ENCODE results near the gene ACHE. TPM values are rescaled to one million over a fixed set of nuclear protein-coding genes. Genes with fewer than 3 reads are reported as not detected.

ACHE gene
- 0.90 TPM in 1 of 2 replicates, not detected in the other for total RNA-seq (ENCODE audit: low replicate concordance)

GRCh38 chr7:100895701-100895955 lies at the start of gene ACHE:
Gene ACHE, minus strand, starts transcription at chr7:100895888. Its CDS starts 1,656 bp downstream, at chr7:100894232.
- no peaks in the 10 kb centered on the region for H3K36me3 Mint-ChIP-seq
- TF ChIP-seq EZH2phosphoT487 (IDR thresholded peaks at IDR 0.05): peak; percentile 11
- peak; percentile 81 for TF ChIP-seq EZH2 (IDR thresholded peaks at IDR 0.05)
- no peak for TF ChIP-seq CTCF (IDR thresholded peaks at IDR 0.05)
- H3K4me1 Mint-ChIP-seq: peaks cover 23% of the 10 kb centered on the region
- no peak within 1 kb of the TSS for H3K27ac Mint-ChIP-seq
- no peaks in the 10 kb centered on the region for H3K9me3 Mint-ChIP-seq
- Histone ChIP-seq H3K36me3 (no peaks in the 10 kb centered on the region), H3K27me3 (peaks cover 34% of the 10 kb centered on the region), H3K9ac (no peak within 1 kb of the TSS), H3F3A (ENCODE audit: low read depth) (peaks cover 14% of the 10 kb centered on the region), H3K4me2 (peak within 1 kb of the TSS; percentile 86), H3K9me3 (ENCODE audit: low read depth) (no peaks in the 10 kb centered on the region), H3K79me2 (ENCODE audit: low read depth) (no peaks in the 10 kb centered on the region), H3K4me1 (peaks cover 8% of the 10 kb centered on the region), H2AFZ (replicated peaks) (no peak within 1 kb of the TSS), H4K20me1 (ENCODE audit: low read depth) (peaks cover 5% of the 10 kb centered on the region), H3K4me3 (peak within 1 kb of the TSS; percentile 51), H3K27ac (no peak within 1 kb of the TSS)
- no peak for DNase-seq (ENCODE audit: low spot score)
- H3K4me3 Mint-ChIP-seq: peak within 1 kb of the TSS; percentile 86
- H3K27me3 Mint-ChIP-seq (ENCODE audit: insufficient read depth, low read depth): peaks cover 27% of the 10 kb centered on the region

GRCh38 chr7:100944138-100944537 lies 48.5 kb upstream of the ACHE start:
- DNase-seq (ENCODE audit: low spot score): no peak
- H3K4me1 ChIP-seq: peaks cover 8% of the 10 kb centered on the region
- peaks cover 4% of the 10 kb centered on the region for H3K27me3 ChIP-seq
- no peak overlapping the region for H2AFZ ChIP-seq (replicated peaks)
- H3K9me3 Mint-ChIP-seq: peaks cover 13% of the 10 kb centered on the region
- H3K4me3 ChIP-seq: no peak overlapping the region
- H3K4me1 Mint-ChIP-seq: peaks cover 5% of the 10 kb centered on the region
- no peak overlapping the region for H3K4me3 Mint-ChIP-seq
- no peak overlapping the region for H3K9ac ChIP-seq
- no peak overlapping the region for H3K4me2 ChIP-seq
- TF ChIP-seq CTCF (IDR thresholded peaks at IDR 0.05) (no peak), EZH2phosphoT487 (IDR thresholded peaks at IDR 0.05) (no peak), EZH2 (IDR thresholded peaks at IDR 0.05) (no peak)
- no peaks in the 10 kb centered on the region for H3K9me3 ChIP-seq (ENCODE audit: low read depth)
- no peak overlapping the region for H3K27ac ChIP-seq
- H3K27ac Mint-ChIP-seq: peak overlapping the region; percentile 44
- H3K36me3 Mint-ChIP-seq: no peaks in the 10 kb centered on the region
- H3K27me3 Mint-ChIP-seq (ENCODE audit: insufficient read depth, low read depth): peaks cover 10% of the 10 kb centered on the region
- H4K20me1 ChIP-seq (ENCODE audit: low read depth): no peaks in the 10 kb centered on the region
- no peaks in the 10 kb centered on the region for H3K79me2 ChIP-seq (ENCODE audit: low read depth)
- peaks cover under 1% of the 10 kb centered on the region for H3F3A ChIP-seq (ENCODE audit: low read depth)
- no peaks in the 10 kb centered on the region for H3K36me3 ChIP-seq

GRCh38 chr7:100943693-100944092 lies 48.0 kb upstream of the ACHE start:
- TF ChIP-seq EZH2phosphoT487 (IDR thresholded peaks at IDR 0.05) (no peak), CTCF (IDR thresholded peaks at IDR 0.05) (no peak), EZH2 (IDR thresholded peaks at IDR 0.05) (no peak)
- H3K27ac Mint-ChIP-seq: peak overlapping the region; percentile 44
- H3K9me3 Mint-ChIP-seq: peaks cover 16% of the 10 kb centered on the region
- H3K4me1 Mint-ChIP-seq: peaks cover 4% of the 10 kb centered on the region
- H2AFZ ChIP-seq (replicated peaks): no peak overlapping the region
- no peak for DNase-seq (ENCODE audit: low spot score)
- no peaks in the 10 kb centered on the region for H3F3A ChIP-seq (ENCODE audit: low read depth)
- no peaks in the 10 kb centered on the region for H3K36me3 Mint-ChIP-seq
- H3K4me2 ChIP-seq: no peak overlapping the region
- H3K4me3 ChIP-seq: no peak overlapping the region
- peaks cover 10% of the 10 kb centered on the region for H3K27me3 Mint-ChIP-seq (ENCODE audit: insufficient read depth, low read depth)
- no peaks in the 10 kb centered on the region for H3K36me3 ChIP-seq
- no peaks in the 10 kb centered on the region for H3K79me2 ChIP-seq (ENCODE audit: low read depth)
- no peaks in the 10 kb centered on the region for H4K20me1 ChIP-seq (ENCODE audit: low read depth)
- H3K27me3 ChIP-seq: no peaks in the 10 kb centered on the region
- H3K9me3 ChIP-seq (ENCODE audit: low read depth): no peaks in the 10 kb centered on the region
- no peak overlapping the region for H3K27ac ChIP-seq
- H3K4me1 ChIP-seq: peaks cover 7% of the 10 kb centered on the region
- no peak overlapping the region for H3K9ac ChIP-seq
- no peak overlapping the region for H3K4me3 Mint-ChIP-seq
